HG03139 (cell line): ENCODE results near the gene MBNL3.
A peak's percentile ranks its signal among the peaks of the same experiment; 100 is the strongest.

Source experiments
- ATAC-seq: cut with Tn5 transposase; IDR thresholded peaks from one replicate; pipeline ENCODE4 v1.9.1; 2021; ENCODE audit not compliant: unreplicated experiment

The MBNL3 gene

DNA sequence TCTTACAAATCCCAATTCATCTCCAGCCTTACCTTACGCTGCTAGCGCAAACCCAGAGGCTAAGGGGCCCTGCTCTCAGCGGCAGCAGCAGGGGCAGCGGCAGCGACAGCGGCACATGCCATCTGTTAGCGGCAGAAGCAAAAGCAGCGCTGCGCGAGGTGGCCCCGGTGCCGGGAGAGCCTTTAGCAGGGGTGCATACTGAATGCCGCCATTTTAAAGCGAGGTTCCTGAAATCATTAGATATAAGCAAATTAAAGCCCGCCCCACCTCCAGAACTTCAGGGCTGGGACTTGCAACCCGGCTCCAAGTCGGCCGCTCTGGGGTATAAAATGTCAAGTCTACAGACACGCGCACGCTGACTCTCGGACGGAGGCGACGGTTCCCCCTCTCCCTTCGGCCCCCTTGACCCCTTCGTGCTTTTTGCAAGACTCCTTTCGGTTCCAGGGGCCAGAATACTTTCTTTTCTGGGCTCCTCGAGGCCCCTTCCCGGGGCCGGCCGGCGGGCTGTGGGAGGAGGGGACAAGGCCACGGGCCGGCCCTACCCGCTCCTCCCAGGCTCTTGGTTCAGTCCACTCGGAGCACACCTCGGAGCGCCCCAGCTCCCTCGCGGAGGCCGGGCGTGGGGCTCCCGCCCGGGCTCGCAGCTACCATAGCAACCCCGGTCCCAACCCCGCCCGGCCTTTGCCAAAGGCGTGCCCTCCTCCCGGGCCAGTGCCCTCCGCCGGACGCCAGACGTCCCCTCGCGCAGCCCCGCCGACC, at the start of gene MBNL3:
MBNL3 (minus strand) TSS at position 220 of the 759 bp plus-strand sequence. CDS start 49,427 bp downstream, outside the sequence.
- ATAC-seq: peak; percentile 50

DNA sequence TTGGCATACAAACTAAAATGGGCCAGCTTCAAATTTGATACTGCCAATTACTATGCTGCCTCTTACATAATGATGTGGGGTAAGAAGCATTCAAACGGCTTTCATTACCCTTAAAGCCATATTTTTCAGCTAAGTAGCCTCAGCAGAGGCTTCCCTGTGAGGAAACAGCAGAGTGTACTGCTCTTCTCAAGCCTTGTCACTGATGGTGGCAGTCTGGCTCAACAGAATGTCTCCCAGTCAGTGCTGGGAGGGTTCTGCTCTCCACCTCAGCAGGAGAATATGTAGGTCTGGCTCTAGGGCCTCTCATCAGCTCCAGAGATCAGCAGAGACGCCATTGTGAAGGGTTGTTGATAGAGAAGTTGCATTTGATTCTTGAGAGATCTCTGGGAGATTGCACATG, 44.6 kb upstream of the MBNL3 start:
- no peak for ATAC-seq

DNA sequence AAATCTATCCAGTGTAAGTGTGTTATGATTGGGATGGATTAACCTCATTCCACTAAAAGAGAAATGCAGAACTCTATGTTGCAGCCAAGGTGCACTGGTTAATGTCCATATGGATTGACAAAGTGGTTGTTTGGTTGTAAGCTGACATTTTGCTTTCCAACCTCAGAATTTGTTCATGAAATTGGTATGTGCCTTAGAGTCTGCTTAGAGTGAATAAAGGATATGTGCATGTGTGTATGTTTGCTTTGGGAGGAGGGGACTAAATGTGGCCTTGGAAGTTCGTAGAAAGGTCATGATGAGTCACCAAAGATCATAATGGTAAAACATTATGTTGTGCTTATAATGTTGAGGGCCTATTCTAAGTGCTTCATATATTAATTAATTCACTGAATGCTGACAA, 44.1 kb upstream of the MBNL3 start:
- ATAC-seq: no peak

- no peak for ATAC-seq
These were observed 43.3 kb upstream of the MBNL3 start for GRCh38 chrX:132532097-132532496.

DNA sequence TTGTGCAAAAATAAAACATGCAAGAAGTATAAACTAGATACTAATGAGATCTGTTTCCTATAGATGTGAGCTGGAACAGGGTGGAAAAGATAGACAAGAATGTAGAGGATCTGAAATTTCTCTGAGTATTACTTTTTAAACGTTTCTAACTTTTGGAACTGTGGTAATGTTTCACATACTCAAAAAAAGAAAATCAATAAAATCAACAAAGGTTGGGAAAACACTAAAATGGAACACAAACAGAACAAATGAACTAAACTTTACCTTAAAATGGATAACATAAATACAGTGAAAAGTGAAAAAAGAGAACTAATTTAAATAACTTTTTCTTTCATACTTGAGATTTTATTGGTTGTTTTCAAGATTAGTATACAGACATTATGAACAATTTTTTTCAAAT, 32.0 kb upstream of the MBNL3 start:
- ATAC-seq: no peak

DNA sequence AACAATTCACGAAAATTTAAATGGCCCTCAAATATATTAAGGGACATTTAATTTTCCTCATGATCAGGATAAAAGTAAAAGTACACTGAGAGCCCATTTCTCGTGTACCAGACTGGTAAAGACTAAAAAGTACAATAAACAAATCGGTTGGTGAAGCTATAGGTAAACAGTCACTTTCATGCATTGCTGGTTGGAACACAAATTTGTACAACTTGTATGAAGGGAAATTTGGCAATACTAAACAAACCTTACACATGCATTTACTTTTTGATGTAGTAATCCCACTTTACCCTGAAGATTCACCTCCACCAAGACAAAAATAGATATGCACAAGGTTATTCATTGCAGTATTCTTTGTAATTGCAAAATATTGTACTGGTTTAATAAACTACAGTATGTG, 31.4 kb upstream of the MBNL3 start:
- no peak for ATAC-seq

DNA sequence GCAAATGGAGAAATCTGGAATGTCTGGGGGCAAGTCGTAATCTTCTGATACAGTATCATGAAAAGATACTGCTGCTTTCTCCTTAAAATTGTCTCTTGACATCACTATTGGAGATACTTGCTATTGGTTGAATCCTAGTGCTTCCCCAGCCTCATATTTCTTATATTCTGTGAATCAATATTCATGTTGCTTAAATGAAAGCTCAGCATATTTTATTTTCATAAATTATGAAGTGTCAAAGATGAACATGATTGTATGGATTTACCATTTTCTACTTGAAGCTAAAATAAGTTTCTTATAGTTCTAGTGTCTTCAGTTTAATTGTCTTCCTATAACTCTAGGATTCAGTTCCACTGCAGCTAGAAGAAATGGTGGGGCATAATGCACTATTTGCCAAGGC, 29.6 kb upstream of the MBNL3 start:
- no peak for ATAC-seq

GRCh38 chrX:132508834-132509233, 20.0 kb upstream of the MBNL3 start:
- no peak for ATAC-seq

DNA sequence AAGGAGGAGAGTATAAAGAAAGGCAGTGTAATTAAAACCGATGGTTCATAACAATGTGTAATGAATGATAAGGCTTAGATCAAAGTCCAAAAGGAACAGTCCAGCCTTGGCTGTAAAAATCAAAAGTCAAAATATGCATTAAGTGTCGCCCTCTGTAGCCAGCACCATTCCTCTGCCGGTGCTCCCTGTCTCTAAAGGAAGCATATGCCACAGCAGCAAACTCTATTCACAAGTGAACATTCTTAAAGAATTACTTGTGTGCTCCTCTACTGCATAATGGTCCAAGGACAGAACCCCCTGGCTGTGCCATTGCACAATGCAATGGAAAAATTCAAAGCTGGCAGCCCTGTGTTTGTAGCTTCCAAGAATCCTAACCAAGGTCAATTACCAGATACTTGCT, 16.3 kb upstream of the MBNL3 start:
- no peak for ATAC-seq

GRCh38 chrX:132504417-132504816, 15.6 kb upstream of the MBNL3 start:
- ATAC-seq: no peak

DNA sequence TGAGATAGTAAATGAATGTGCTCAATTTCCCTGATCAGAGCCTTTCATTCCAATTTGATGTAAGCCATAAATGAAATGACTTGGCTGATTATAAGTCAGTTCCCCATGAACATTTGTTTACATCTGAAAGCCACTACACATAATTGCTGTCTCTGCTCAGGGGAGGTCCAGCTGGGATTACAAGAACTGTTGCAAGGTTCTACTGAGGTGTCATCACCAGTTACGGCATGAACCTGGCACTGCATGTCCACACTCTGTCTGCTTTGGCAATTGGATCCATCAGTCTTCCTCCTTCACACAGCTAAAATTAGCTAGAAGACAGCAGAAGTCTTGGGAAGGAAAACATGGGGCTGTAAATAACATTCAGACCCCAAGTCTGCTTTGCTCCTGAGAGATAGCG, 12.8 kb upstream of the MBNL3 start:
- ATAC-seq: no peak

DNA sequence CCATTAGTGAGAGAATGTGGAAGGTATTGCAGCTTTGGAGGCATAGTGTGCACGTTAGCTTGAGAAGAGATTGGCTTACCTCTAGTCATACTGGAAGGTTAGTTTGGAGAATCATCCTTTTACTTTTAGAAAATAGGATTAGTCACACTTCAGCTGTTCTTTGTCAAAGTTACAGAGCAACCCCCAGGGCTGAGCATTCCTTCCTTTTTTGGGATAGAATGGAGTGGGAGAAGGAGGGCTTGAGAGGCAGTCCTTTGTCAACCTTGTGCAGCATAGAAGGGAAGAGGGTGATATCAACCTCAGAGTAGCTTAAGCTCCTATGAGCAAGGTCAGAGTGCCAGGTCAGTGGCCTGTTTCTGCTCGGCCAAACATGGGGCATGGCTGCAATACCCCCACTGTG, 8.6 kb upstream of the MBNL3 start:
- no peak for ATAC-seq

GRCh38 chrX:132493095-132493494, 4.3 kb upstream of the MBNL3 start:
- ATAC-seq: no peak

DNA sequence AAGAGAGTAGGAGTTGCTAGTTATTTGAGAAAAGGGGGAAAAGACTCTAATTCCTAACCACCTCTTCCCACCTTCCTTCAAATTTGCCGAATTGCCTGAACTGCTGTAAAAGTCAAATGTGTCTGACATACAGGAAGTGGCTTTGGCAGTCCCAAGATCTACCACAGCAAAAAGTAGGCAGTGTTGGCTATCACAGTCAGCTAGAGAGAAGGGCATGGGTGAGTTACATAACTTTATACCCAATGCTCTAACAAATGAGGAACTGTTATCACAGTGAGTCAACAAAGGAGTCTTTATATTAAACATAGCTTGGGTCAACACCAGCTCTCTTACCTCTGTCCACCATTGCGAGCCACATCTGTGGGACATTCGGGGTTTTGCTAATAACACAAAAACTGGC, 2.4 kb upstream of the MBNL3 start:
- ATAC-seq: no peak

GRCh38 chrX:132489578-132490419, 961 bp upstream of the MBNL3 start:
- peak; percentile 29 for ATAC-seq

- ATAC-seq: no peak
These were observed 595 bp downstream of the MBNL3 start for GRCh38 chrX:132488180-132488705.

DNA sequence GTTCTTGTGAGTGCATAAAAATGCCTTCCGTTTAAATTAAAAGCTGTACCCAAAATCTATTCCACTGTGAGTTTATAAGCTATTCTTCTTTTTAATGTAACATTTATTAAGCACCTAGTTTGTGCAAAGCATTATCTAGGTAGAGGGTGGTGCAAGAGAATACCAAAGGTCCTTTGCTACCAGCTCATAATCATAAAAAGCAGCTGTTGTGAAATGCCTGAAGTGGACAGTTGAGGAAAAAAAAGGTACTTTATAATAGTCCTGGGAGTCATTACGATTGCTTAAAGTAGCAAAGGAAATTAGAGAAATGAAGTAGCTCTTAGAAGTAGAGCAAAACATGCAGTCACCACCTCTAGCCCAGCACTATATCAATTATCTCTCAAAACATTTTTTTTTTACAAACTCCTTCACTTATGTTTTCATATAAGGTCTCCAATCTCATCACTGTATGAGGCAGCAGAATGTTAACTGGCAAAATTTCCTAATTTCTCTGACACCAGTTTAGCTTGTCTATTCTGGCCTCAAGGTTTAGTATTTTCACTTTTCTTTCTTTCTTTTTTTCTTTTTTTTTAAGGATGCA, 2.1 kb downstream of the MBNL3 start:
- ATAC-seq: no peak

DNA sequence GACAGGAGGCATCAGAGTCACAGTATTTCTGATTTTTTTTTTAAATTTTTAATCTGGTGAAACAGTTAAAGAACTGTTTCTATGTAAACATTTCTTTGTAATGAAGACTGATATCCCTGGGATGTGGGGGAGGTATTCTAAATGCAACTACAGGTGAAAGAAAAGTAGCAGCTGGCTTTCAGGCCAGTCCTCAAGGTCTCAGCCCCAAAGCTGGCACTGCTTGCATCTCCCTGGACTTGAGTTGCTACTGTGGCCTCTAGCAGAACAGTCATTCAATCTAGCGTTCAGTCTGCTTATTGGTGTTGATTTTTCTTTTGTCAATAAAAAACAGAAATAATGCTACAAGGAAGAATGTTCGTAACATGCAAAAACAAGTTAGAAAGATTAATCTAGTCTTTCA, 4.9 kb downstream of the MBNL3 start:
- ATAC-seq: no peak

- ATAC-seq: no peak
These were observed 5.3 kb downstream of the MBNL3 start for GRCh38 chrX:132483488-132483887.

GRCh38 chrX:132482632-132483031, 6.2 kb downstream of the MBNL3 start:
- ATAC-seq: no peak

DNA sequence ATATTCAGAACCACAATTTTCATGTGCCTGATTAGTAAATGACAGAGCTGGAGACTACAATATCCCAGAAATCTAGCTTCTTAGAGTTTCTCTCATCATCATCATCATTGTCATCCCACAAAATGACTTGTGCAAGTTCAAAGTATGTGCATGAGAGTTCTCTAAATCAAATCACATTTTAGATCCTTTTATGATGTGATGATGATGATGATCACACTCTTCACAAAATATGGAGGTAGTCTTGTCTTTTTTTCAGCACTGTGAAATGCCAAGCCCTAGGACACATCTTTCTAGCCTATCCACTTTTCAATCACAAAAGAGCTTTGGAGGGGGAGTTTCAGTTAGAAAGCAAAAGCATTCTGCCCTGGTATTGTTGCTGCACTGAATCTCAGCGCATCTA, 7.4 kb downstream of the MBNL3 start:
- no peak for ATAC-seq
